ENCODE data around the gene RAPH1. TPM values are rescaled to one million over a fixed set of nuclear protein-coding genes. Genes with fewer than 3 reads are reported as not detected.

Gene RAPH1, protein sequence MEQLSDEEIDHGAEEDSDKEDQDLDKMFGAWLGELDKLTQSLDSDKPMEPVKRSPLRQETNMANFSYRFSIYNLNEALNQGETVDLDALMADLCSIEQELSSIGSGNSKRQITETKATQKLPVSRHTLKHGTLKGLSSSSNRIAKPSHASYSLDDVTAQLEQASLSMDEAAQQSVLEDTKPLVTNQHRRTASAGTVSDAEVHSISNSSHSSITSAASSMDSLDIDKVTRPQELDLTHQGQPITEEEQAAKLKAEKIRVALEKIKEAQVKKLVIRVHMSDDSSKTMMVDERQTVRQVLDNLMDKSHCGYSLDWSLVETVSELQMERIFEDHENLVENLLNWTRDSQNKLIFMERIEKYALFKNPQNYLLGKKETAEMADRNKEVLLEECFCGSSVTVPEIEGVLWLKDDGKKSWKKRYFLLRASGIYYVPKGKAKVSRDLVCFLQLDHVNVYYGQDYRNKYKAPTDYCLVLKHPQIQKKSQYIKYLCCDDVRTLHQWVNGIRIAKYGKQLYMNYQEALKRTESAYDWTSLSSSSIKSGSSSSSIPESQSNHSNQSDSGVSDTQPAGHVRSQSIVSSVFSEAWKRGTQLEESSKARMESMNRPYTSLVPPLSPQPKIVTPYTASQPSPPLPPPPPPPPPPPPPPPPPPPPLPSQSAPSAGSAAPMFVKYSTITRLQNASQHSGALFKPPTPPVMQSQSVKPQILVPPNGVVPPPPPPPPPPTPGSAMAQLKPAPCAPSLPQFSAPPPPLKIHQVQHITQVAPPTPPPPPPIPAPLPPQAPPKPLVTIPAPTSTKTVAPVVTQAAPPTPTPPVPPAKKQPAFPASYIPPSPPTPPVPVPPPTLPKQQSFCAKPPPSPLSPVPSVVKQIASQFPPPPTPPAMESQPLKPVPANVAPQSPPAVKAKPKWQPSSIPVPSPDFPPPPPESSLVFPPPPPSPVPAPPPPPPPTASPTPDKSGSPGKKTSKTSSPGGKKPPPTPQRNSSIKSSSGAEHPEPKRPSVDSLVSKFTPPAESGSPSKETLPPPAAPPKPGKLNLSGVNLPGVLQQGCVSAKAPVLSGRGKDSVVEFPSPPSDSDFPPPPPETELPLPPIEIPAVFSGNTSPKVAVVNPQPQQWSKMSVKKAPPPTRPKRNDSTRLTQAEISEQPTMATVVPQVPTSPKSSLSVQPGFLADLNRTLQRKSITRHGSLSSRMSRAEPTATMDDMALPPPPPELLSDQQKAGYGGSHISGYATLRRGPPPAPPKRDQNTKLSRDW
- 10 to 100 TPM; 12.0 to 13.0 TPM for total RNA-seq

DNA sequence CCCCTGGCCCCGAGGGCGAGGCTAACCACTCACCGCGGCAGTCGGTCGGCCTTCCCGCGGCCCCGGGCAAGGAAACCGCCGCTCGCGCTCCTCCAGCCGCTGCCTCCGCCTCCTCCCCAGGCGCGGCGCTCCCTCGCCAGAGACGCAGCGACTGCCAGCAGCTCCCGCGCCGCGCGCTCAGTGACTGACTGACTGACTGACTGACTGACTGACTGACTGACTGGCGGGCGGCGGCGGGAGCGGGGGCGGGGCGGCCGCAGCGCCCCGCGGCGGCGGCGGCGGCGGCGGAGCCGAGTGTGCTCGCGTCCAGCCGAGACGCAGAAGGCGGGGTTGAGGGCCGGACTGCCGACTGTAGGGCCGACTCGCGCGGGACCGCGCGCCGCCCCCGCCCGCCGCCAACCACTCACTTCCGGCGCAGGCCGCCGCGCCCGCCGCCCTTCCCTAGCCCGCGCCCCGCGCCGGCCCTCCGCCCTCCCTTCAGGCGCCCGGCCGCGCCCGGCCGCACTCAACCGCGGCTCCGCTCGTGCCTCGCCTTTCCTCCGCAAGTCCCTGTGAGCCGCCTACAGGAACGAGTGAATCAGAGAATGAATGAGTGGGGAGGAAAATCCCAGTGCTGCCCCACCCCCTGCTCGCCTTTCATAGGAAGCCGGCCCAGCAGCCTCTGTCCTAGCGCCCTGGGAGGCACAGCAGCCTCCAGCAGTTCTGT, at the start of gene RAPH1:
RAPH1 (minus strand) TSS at position 224 of the 706 bp plus-strand sequence. CDS start 39,948 bp downstream, outside the sequence.

Other genes starting within 250 kb of the RAPH1 start
- gene ABI2, start 206.9 kb downstream of the RAPH1 start, total RNA-seq = 10 to 100 TPM; 22.0 to 32.6 TPM
- not detected for gene CD28, start 171.3 kb upstream of the RAPH1 start, total RNA-seq

Data from melanocyte of skin (primary cell).